Gastrocnemius medialis (tissue), 4 donors: ENCODE measurements around the gene STK33.
"Not testable (repeated sequence)": the region's sequence is repeated elsewhere in the genome, so short reads cannot be mapped to it uniquely, and the experiment has no call there.

Experiments
- CTCF ChIP-seq, 5 experiments: fragments of 450-650 bp in 3 of 5; fragments of 200-600 bp in 2 of 5; sonication (generic) in 2 of 5; IDR thresholded peaks in 4 of 5; conservative IDR thresholded peaks in 1 of 5; 1 replicate in 4 of 5; 2 replicates in 1 of 5; pipeline ENCODE4 v1.5.1; 2016 to 2019; ENCODE audit warnings: antibody characterized with exemption in 5 of 5, mild to moderate bottlenecking in 3 of 5, moderate library complexity in 3 of 5
- POLR2A ChIP-seq, 2 donors: fragments of 450-650 bp; IDR thresholded peaks; one replicate each; pipeline ENCODE4 v1.6.1; 2017; ENCODE audit warnings: antibody characterized with exemption in 2 of 2, mild to moderate bottlenecking in 2 of 2, moderate library complexity in 2 of 2

- TF ChIP-seq CTCF (IDR thresholded peaks at IDR 0.05 in 4 of 5, conservative IDR thresholded peaks at IDR 0.05 in 1 of 5); POLR2A (IDR thresholded peaks at IDR 0.05): not testable (repeated sequence)
These were observed 127.1 kb downstream of the STK33 start for GRCh38 chr11:8466884-8467283.
